Cardiac muscle cell (in vitro differentiated cells and primary cell): Measurements from ENCODE around the gene GPR108. TPM values are rescaled to one million over a fixed set of nuclear protein-coding genes. Genes with fewer than 3 reads are reported as not detected.

Experiments
- DNase-seq, 2 donors: peaks; one replicate each; pipeline versions ENCODE4 v3.0.0 to v3.0.0-alpha.2; 2010 to 2017; ENCODE audit warnings: low read depth in 1 of 2, low spot score in 1 of 2
- H3K27ac ChIP-seq: fragments of 200-600 bp; sonication (generic); 2 replicates; pipeline ENCODE4 v1.5.1; 2016
- H3K27me3 ChIP-seq: fragments of 200-600 bp; sonication (generic); 2 replicates; pipeline ENCODE4 v1.6.0; 2016; ENCODE audit warnings: control low read depth
- H3K36me3 ChIP-seq: fragments of 200-600 bp; sonication (generic); 2 replicates; pipeline ENCODE4 v1.5.1; 2016; ENCODE audit warnings: control low read depth
- H3K4me1 ChIP-seq: fragments of 200-600 bp; sonication (generic); 2 replicates; pipeline ENCODE4 v1.8.1; 2017; ENCODE audit warnings: low read depth, mild to moderate bottlenecking, mixed run types
- H3K4me3 ChIP-seq: fragments of 200-600 bp; sonication (generic); 2 replicates; pipeline ENCODE4 v1.5.1; 2016; ENCODE audit warnings: mild to moderate bottlenecking
- H3K9me3 ChIP-seq: fragments of 200-600 bp; sonication (generic); 2 replicates; pipeline ENCODE4 v1.5.1; 2017; ENCODE audit warnings: low read depth, mild to moderate bottlenecking, control low read depth
- CTCF ChIP-seq: IDR thresholded peaks from 2 replicates; pipeline ENCODE4 v1.5.1; 2012; ENCODE audit warnings: low read depth, mild to moderate bottlenecking, low read length
- polyA plus RNA-seq: library from polyadenylated mRNA; unstranded; fragments of >200 nt; fragmentation: Nextera tagmentation; extraction: Ambion mirVana; gene quantifications from 2 replicates; pipeline ENCODE4 v1.2.1, GENCODE V29; 2016
- total RNA-seq: library from RNA; depleted of rRNA; stranded (reverse); fragments of >200 nt; gene quantifications from 2 replicates; pipeline ENCODE4 v1.2.3, GENCODE V29; 2016

Gene GPR108
- total and polyA plus RNA-seq, 2 experiments from 2014 or later = 91.3 to 113 TPM

DNA sequence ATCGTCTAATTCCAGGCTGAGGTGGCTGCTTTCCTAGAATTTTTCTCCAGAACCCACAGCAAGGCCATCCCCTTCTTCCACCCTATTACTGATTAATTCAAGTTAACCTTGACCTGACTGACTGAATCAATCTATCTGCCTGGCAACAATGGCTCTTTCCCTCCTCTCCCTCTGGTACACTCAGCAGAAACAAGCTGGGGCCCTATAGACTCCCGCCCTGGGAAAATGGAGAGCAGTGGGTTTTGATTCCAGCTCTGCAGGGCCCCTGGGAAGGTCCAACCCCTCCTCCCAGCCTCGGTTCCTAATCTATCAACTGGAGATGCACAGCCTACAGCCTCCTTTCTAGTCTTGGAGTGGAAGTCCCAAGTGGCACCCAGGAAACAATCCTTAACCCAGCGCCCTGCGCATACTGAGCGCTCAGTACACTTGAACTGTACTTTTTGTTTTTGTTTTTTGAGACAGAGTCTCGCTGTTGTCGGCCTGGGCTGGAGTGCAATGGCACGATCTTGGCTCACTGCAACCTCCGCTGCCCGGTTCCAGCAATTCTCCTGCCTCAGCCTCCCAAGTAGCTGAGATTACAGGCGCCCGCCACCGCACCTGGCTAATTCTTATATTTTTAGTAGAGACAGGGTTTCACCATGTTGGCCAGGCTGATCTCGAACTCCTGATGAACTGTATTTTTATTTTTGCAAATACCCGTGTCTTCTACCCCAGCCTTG is 11.7 kb downstream of the GPR108 start:
- Histone ChIP-seq H3K4me3 (no peak overlapping the region), H3K27ac (no peak overlapping the region), H3K36me3 (no peaks in the 10 kb centered on the region), H3K4me1 (no peaks in the 10 kb centered on the region), H3K9me3 (no peaks in the 10 kb centered on the region), H3K27me3 (no peaks in the 10 kb centered on the region)
- DNase-seq = no peak
- TF ChIP-seq CTCF = no peak

- Histone ChIP-seq H3K27me3 (no peaks in the 10 kb centered on the region), H3K4me3 (no peak overlapping the region), H3K36me3 (no peaks in the 10 kb centered on the region), H3K4me1 (no peaks in the 10 kb centered on the region), H3K9me3 (no peaks in the 10 kb centered on the region), H3K27ac (no peak overlapping the region)
- no peak for DNase-seq
- no peak for TF ChIP-seq CTCF
Measured at GRCh38 chr19:6724631-6725492, 12.5 kb downstream of the GPR108 start.

DNA sequence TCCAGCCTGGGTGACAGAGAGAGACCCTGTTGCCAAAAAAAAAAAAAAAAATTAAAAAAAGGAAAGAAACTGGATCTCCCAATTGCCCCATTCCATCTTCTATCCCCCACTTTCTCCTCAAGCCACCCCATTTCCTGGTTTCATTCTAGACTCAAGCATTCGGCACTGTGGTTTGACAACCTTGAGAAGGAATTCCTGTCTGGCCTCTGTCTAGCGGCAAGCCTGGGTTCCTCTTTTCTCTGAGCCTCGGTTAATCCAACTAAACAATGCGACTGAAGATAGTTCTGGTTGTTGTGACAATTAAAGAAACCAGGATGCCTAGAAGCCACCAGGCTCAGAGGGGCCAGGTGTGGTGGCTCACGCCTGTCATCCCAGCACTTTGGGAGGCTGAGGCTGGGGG is 13.6 kb downstream of the GPR108 start:
- peak in 1 of 2 donors; percentile 57 for DNase-seq
- no peak overlapping the region for H3K27ac ChIP-seq

DNA sequence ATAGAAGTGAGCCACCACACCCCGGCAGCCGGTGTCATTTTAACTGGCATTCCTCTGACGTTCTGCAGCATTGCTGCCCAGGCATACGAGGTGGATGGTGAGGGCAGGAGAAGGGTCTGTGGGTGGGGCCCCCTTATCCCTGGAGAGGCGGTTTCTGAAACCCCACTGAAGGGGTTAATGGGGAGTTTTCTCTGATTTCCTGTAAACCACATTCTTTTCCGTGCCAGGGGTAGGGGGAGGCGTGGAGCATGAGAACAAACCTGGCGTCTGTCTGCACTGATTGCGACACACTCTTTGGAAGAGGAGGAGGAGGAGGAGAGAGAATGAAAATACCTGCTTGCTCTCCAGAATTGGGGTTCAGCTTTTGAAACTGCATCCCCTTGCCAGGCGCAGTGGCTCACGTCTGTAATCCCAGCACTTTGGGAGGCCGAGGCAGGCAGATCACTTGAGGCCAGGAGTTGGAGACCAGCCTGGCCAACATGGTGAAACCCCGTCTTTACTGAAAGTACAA is 14.2 kb downstream of the GPR108 start:
- Histone ChIP-seq H3K27ac (no peak overlapping the region), H3K9me3 (no peaks in the 10 kb centered on the region), H3K36me3 (no peaks in the 10 kb centered on the region), H3K27me3 (no peaks in the 10 kb centered on the region), H3K4me1 (no peaks in the 10 kb centered on the region), H3K4me3 (no peak overlapping the region)
- DNase-seq = peak in 1 of 2 donors; percentile 87
- TF ChIP-seq CTCF = no peak

More for the DNA sequence above, 13.6 kb downstream of the GPR108 start:
- H3K36me3 ChIP-seq = no peaks in the 10 kb centered on the region
- no peaks in the 10 kb centered on the region for H3K27me3 ChIP-seq
- no peaks in the 10 kb centered on the region for H3K9me3 ChIP-seq
- TF ChIP-seq CTCF = no peak
- no peaks in the 10 kb centered on the region for H3K4me1 ChIP-seq
- H3K4me3 ChIP-seq = no peak overlapping the region

DNA sequence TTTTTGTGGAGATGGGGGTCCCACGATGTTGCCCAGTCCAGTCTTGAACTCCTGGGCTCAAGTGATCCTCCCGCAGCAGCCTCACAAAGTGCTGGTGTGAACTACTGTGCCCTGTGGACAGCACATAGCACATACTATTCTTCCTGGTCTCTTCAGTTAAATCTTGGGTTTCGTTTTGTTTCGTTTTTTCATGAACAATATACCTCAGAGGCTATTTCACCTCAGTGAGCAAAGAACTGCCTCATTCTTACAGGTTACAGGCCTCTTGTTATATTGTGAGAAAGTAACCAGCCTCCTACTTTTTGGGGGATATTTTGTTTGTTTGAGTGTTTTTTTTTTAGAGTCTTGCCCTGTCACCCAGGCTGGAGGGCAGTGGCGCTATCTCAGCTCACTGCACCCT is 15.6 kb downstream of the GPR108 start:
- TF ChIP-seq CTCF = no peak
- no peak for DNase-seq
- no peaks in the 10 kb centered on the region for H3K4me1 ChIP-seq
- H3K9me3 ChIP-seq = no peaks in the 10 kb centered on the region
- H3K4me3 ChIP-seq = no peak overlapping the region
- H3K27ac ChIP-seq = no peak overlapping the region
- no peaks in the 10 kb centered on the region for H3K36me3 ChIP-seq
- H3K27me3 ChIP-seq = no peaks in the 10 kb centered on the region
